Ascending aorta (tissue), 2 donors: ENCODE data around the gene CACNA1G. TPM values are rescaled to one million over a fixed set of nuclear protein-coding genes. Genes with fewer than 3 reads are reported as not detected.

Experiments used
- DNase-seq, 2 donors: peaks; one replicate each; pipeline ENCODE4 v3.0.0-alpha.2; 2019; ENCODE audit warnings: low spot score in 2 of 2
- H3K27ac ChIP-seq, 2 donors: fragments of 200-600 bp; sonication (generic); one replicate each; pipeline ENCODE4 v1.5.1; 2016 to 2017; ENCODE audit warnings: mild to moderate bottlenecking in 1 of 2
- H3K27me3 ChIP-seq: fragments of 200-600 bp; sonication (generic); one replicate; pipeline ENCODE4 v1.5.1; 2017
- H3K36me3 ChIP-seq, 2 donors: fragments of 200-600 bp; sonication (generic); one replicate each; pipeline ENCODE4 v1.5.1; 2016
- H3K4me1 ChIP-seq, 2 donors: fragments of 200-600 bp; sonication (generic); one replicate each; pipeline ENCODE4 v1.5.1; 2016 to 2017; ENCODE audit warnings: mild to moderate bottlenecking in 1 of 2
- H3K4me3 ChIP-seq, 2 donors: fragments of 200-600 bp; sonication (generic); one replicate each; pipeline ENCODE4 v1.5.1; 2016 to 2017; ENCODE audit warnings: mild to moderate bottlenecking in 1 of 2
- H3K9me3 ChIP-seq, 2 donors: fragments of 200-600 bp; sonication (generic); one replicate each; pipeline ENCODE4 v1.5.1; 2016
- intact Hi-C: fragments of 100-400 bp; cut with DNase I; formaldehyde crosslinking; loops from one replicate; pipeline ENCODE4 v1.15.1; 2023
- total RNA-seq: library from RNA; depleted of rRNA; stranded (reverse); fragments of >200 nt; gene quantifications from one replicate; pipeline ENCODE4 v1.1.0, GENCODE V29; 2016
- TF ChIP-seq, protein P1 (sequence below), 3 experiments: fragments of 200-600 bp in 2 of 3; fragments of 450-650 bp in 1 of 3; sonication (generic) in 2 of 3; IDR thresholded peaks; one replicate each; pipeline ENCODE4 v1.5.1; 2016 to 2019; ENCODE audit warnings: antibody characterized with exemption in 3 of 3, mild to moderate bottlenecking in 1 of 3, moderate library complexity in 1 of 3

The CACNA1G gene
- total RNA-seq, 1 donor from 2014 or later: 1.2 TPM

DNA sequence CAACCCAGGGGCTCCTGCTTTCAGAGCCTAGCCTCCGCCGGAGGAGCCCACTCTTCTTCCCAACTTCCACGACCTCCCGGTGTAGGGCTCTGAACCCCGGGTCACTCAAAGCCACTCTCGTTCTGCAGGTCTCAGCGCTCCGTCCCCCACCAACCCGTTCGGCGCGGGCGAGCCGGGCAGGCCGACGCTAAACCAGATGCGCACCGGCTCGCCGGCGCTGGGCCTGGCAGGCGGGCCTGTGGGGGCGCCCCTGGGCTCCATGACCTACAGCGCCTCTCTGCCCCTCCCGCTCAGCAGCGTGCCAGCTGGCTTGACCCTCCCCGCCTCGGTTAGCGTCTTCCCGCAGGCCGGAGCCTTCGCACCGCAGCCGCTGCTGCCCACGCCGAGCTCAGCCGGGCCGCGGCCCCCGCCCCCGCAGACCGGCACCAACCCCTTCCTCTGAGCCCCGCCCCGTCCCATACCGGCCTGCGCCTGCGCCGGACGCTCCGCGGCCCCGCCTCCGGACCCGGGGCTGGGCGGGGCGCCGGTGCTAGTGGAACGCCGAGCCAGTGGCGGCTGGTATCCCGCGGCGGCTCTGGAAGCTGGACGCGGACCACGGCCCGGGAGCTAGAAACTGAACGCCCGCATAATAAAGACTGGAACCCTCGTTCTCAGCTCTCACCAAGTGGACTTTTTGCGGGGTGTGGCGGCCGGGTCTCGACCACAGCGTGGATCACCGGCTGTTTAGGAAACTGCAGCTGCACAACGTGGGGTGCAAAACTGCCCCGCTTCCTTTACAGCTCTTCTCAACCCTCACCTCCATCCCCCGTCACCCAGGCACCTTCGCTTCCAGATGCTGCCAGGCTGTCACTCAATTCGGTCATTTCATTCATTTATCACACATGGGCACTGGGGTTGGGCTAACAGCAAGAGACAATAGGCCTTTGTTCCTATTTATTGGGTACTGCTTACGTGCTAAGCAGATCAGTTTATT is 18.5 kb upstream of the CACNA1G start:
- no peaks in the 10 kb centered on the region for H3K27me3 ChIP-seq
- peak overlapping the region; percentile 64 to 75 for H3K4me3 ChIP-seq
- TF ChIP-seq, protein P1, sequence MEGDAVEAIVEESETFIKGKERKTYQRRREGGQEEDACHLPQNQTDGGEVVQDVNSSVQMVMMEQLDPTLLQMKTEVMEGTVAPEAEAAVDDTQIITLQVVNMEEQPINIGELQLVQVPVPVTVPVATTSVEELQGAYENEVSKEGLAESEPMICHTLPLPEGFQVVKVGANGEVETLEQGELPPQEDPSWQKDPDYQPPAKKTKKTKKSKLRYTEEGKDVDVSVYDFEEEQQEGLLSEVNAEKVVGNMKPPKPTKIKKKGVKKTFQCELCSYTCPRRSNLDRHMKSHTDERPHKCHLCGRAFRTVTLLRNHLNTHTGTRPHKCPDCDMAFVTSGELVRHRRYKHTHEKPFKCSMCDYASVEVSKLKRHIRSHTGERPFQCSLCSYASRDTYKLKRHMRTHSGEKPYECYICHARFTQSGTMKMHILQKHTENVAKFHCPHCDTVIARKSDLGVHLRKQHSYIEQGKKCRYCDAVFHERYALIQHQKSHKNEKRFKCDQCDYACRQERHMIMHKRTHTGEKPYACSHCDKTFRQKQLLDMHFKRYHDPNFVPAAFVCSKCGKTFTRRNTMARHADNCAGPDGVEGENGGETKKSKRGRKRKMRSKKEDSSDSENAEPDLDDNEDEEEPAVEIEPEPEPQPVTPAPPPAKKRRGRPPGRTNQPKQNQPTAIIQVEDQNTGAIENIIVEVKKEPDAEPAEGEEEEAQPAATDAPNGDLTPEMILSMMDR (IDR thresholded peaks at IDR 0.05): peak in 2 of 3 experiments; percentile 19 to 37
- DNase-seq: peak; percentile 55 to 92
- peaks cover 3 to 16% of the 10 kb centered on the region in 2 donors for H3K4me1 ChIP-seq
- intact Hi-C loops: loop anchor here (1.0 to 2.0 kb wide), 2 partner anchors 59 to 64 kb away; partner anchors contain the start of gene RSAD1
- peak overlapping the region; percentile 28 to 52 for H3K27ac ChIP-seq
- no peaks in the 10 kb centered on the region for H3K36me3 ChIP-seq
- no peaks in the 10 kb centered on the region for H3K9me3 ChIP-seq

DNA sequence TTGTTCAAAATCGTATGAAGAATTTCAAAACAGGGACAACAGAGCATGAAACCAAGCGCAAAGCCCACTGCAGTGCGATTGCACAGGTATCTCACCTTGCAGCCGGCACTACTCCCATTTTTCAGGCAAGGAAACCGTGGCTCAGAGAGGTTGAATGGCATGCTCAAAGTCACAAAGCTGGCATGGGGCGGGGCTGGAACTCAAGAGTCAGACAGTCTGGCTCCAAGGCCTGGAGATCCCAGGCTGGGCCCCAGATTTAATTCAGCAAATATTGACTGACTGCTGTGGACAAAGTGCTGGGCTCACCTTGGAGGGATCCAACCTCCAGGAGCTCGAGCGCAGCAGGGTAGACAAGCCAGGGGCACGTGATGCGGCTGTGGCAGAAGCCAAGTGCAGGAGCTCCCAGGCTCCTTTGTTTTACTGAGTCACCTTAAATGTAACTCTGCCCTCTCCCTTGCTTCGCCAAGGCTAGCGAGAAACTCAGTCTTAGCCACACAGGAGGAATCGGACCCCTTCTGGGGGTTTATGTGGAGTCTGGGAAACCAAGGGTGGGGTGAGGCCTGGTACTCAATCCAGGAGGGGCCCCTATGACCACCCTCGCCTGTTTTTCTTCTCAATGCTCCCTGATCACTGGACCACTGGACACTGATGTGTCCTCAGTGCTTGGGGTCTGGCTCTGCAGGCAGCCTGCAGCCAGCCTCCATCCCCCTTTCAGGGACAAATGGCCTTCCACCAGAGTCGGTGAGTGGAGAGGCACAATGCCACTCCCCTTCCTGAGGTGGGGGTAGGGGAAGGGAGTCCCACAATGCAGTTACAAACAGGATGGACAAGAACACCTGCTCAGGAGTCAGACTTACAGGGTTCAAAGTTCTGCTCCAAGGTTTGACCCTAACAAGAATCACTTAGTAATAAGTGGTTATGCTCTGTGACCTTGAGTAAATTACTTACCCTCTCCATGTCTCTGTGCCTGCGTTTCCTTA is 17.4 kb upstream of the CACNA1G start:
- Histone ChIP-seq H3K36me3 (no peaks in the 10 kb centered on the region), H3K9me3 (no peaks in the 10 kb centered on the region), H3K27ac (no peak overlapping the region), H3K27me3 (no peaks in the 10 kb centered on the region), H3K4me1 (peaks cover 3 to 24% of the 10 kb centered on the region in 2 donors), H3K4me3 (peak overlapping the region in 1 of 2 donors; percentile 75)
- TF ChIP-seq, protein P1 (IDR thresholded peaks at IDR 0.05): no peak
- DNase-seq: no peak
- intact Hi-C loops: loop anchor here (1.0 kb wide), 1 partner anchor 65 kb away; the partner anchor contains the start of gene RSAD1

DNA sequence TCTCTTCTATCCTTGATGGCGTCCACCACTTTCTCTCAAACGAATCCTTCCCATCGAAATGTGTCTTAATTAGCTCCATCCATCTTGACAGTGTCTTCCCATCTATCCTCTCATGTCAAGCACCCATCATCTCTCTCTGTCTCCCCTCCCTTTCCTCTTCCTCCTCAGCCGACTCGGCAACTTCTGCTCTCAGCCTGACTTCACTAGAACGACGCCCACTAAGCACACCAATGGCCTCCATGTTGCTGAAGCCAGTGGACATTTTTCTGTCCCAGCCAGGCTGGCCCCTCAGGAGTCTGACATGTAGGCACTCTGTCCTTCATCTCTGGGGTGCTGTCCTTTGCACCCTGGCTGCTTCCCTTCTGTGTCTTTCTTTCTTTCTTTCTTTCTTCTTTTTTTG is 16.0 kb upstream of the CACNA1G start:
- Histone ChIP-seq H3K9me3 (no peaks in the 10 kb centered on the region), H3K27me3 (no peaks in the 10 kb centered on the region), H3K4me3 (no peak overlapping the region), H3K36me3 (peaks cover 3% of the 10 kb centered on the region in 2 donors), H3K27ac (no peak overlapping the region), H3K4me1 (peaks cover 3 to 24% of the 10 kb centered on the region in 2 donors)
- TF ChIP-seq, protein P1 (IDR thresholded peaks at IDR 0.05): no peak
- no peak for DNase-seq
- intact Hi-C loops: no loop called here

DNA sequence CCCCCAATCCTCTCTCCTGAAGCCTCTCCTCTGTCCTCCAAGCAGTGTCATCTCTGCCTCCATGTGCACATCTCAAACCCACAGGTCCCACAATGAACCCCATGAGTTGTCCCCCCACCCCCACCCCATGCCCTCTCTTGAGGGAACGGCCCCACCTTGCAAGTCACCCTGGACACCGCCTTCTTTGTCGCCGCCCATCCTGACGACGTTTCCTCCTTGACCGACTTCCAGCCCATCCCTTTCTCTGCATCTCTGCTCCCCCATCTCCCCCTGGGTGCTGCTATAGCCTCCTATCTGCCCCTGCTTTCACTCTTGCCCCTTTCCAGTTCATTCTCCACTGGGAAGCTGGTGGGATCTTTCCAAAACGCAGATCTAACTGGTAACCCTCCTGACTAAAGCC is 15.2 kb upstream of the CACNA1G start:
- DNase-seq: no peak
- TF ChIP-seq, protein P1 (IDR thresholded peaks at IDR 0.05): no peak
- Histone ChIP-seq H3K36me3 (peaks cover 3% of the 10 kb centered on the region in 2 donors), H3K27me3 (no peaks in the 10 kb centered on the region), H3K4me3 (no peak overlapping the region), H3K27ac (no peak overlapping the region), H3K9me3 (no peaks in the 10 kb centered on the region), H3K4me1 (peaks cover 3 to 24% of the 10 kb centered on the region in 2 donors)
- intact Hi-C loops: loop anchor here (5.0 kb wide), 1 partner anchor 407 kb away; no protein-coding TSS in a partner anchor

DNA sequence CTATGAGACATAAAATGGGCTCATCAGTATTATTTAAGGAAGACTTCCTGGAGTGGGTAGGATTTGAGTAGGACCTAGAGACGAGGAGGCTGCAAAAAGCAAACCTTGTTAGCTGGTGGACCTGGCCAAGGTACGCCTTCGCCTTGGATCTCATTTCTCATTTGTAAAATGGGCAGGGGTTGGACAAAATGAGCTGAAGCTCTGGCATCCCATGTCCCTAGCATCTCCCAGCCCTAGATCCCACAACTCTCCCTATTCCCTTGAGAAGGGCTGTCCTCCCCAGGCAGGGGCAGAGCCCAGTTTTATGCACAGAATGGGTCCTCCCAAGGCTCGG is 13.8 kb upstream of the CACNA1G start:
- Histone ChIP-seq H3K9me3 (no peaks in the 10 kb centered on the region), H3K4me1 (peaks cover 3 to 17% of the 10 kb centered on the region in 2 donors), H3K4me3 (peak overlapping the region; percentile 69 to 76), H3K36me3 (peaks cover 3 to 6% of the 10 kb centered on the region in 2 donors), H3K27me3 (no peaks in the 10 kb centered on the region), H3K27ac (no peak overlapping the region)
- TF ChIP-seq, protein P1 (IDR thresholded peaks at IDR 0.05): no peak
- no peak for DNase-seq
- intact Hi-C loops: loop anchor here (1.0 to 5.0 kb wide), 3 partner anchors 80 to 406 kb away; no protein-coding TSS in a partner anchor
